Natural killer cell (primary cell): Measurements from ENCODE around the gene HS3ST4. TPM values are rescaled to one million over a fixed set of nuclear protein-coding genes. Genes with fewer than 3 reads are reported as not detected.

ENCODE experiments used
- ATAC-seq, 3 donors: fragments of 150-1000 bp in 2 of 3; fragments of 200-7000 bp in 1 of 3; cut with Tn5 transposase; 1 replicate in 1 of 3; 2 replicates in 2 of 3; pipeline ENCODE4 v1.10.0; 2021; ENCODE audit warnings: mild to moderate bottlenecking in 2 of 3, moderate library complexity in 2 of 3
- DNase-seq, 2 donors: peaks; one replicate each; pipeline versions ENCODE4 v3.0.0 to v3.0.0-alpha.2; 2013 to 2021; ENCODE audit warnings: mixed read lengths in 1 of 2
- H3K27ac ChIP-seq: one replicate; pipeline ENCODE4 v1.5.1; 2013; ENCODE audit warnings: mild to moderate bottlenecking, low read length
- H3K27me3 ChIP-seq: one replicate; pipeline ENCODE4 v1.6.1; 2013; ENCODE audit warnings: low read length; ENCODE audit not compliant: control insufficient read depth, insufficient read depth
- H3K36me3 ChIP-seq: one replicate; pipeline ENCODE4 v1.6.1; 2013; ENCODE audit warnings: low read length; ENCODE audit not compliant: control insufficient read depth, insufficient read depth
- H3K4me1 ChIP-seq: one replicate; pipeline ENCODE4 v1.6.1; 2013; ENCODE audit warnings: low read length; ENCODE audit not compliant: control insufficient read depth, insufficient read depth
- H3K4me3 ChIP-seq: one replicate; pipeline ENCODE4 v1.5.1; 2013; ENCODE audit warnings: low read length
- H3K9me3 ChIP-seq: one replicate; pipeline ENCODE4 v1.6.1; 2013; ENCODE audit warnings: low read length; ENCODE audit not compliant: control insufficient read depth, insufficient read depth
- H3K27ac Mint-ChIP-seq, 2 donors: one replicate each; pipeline ENCODE4 v1.8.0; 2022; ENCODE audit warnings: mild to moderate bottlenecking in 2 of 2, mixed read lengths in 2 of 2, moderate library complexity in 1 of 2
- H3K27me3 Mint-ChIP-seq, 2 donors: one replicate each; pipeline ENCODE4 v1.8.0; 2022; ENCODE audit warnings: low read depth in 2 of 2, mixed read lengths in 2 of 2
- H3K36me3 Mint-ChIP-seq: one replicate; pipeline ENCODE4 v1.8.0; 2022; ENCODE audit warnings: mixed read lengths
- H3K4me1 Mint-ChIP-seq, 2 donors: one replicate each; pipeline ENCODE4 v1.8.0; 2022; ENCODE audit warnings: mixed read lengths in 2 of 2
- H3K4me3 Mint-ChIP-seq: one replicate; pipeline ENCODE4 v1.8.0; 2022; ENCODE audit warnings: mild to moderate bottlenecking, moderate library complexity, mixed read lengths
- H3K9me3 Mint-ChIP-seq, 2 donors: one replicate each; pipeline ENCODE4 v1.8.0; 2022; ENCODE audit warnings: mixed read lengths in 2 of 2
- CTCF ChIP-seq: fragments of 200-600 bp; IDR thresholded peaks from one replicate; pipeline ENCODE4 v1.8.0; 2022; ENCODE audit warnings: antibody characterized with exemption
- WGBS: methylation state at CpG from one replicate; pipeline ENCODE4 v1.1.7; 2013; ENCODE audit warnings: missing lambda C conversion rate; ENCODE audit not compliant: insufficient coverage; 5-methylcytosine and 5-hydroxymethylcytosine counted together
- intact Hi-C: fragments of 100-400 bp; cut with micrococcal nuclease; formaldehyde crosslinking; loops from one replicate; pipeline ENCODE4 v1.14.2; 2022
- total RNA-seq, 4 donors: library from RNA; stranded (reverse); fragments of 120-200 nt in 1 of 4; gene quantifications; one replicate each; pipeline versions ENCODE4 v1.2.3 to v1.2.4, GENCODE V29; 2013 to 2022

HS3ST4 gene
- total RNA-seq, 3 donors from 2014 or later (not counting 1 experiment from before 2014, with no cell fraction given) = not detected

- Mint-ChIP-seq H3K9me3 (no peaks in the 10 kb centered on the region), H3K4me3 (no peak overlapping the region), H3K36me3 (no peaks in the 10 kb centered on the region), H3K4me1 (no peaks in the 10 kb centered on the region), H3K27me3 (no peaks in the 10 kb centered on the region), H3K27ac (no peak overlapping the region)
- WGBS = 23% methylated on average over 4 of the region's 4 CpGs
- intact Hi-C loops = no loop called here
- Histone ChIP-seq H3K4me1 (no peaks in the 10 kb centered on the region), H3K27ac (no peak overlapping the region), H3K27me3 (no peaks in the 10 kb centered on the region), H3K4me3 (no peak overlapping the region), H3K36me3 (no peaks in the 10 kb centered on the region), H3K9me3 (no peaks in the 10 kb centered on the region)
- no peak for DNase-seq
- no peak for ATAC-seq
- TF ChIP-seq CTCF = no peak
These were observed 224.3 kb downstream of the HS3ST4 start for GRCh38 chr16:25916037-25916436.

GRCh38 chr16:25922438-25922837, 230.7 kb downstream of the HS3ST4 start:
- no peak overlapping the region for H3K4me3 Mint-ChIP-seq
- no peaks in the 10 kb centered on the region for H3K9me3 Mint-ChIP-seq
- DNase-seq (no peak), ATAC-seq (no peak)
- H3K27ac ChIP-seq = no peak overlapping the region
- H3K27me3 Mint-ChIP-seq = peaks cover 0 to 3% of the 10 kb centered on the region in 2 donors
- no peaks in the 10 kb centered on the region for H3K27me3 ChIP-seq
- H3K9me3 ChIP-seq = no peaks in the 10 kb centered on the region
- no peaks in the 10 kb centered on the region for H3K36me3 Mint-ChIP-seq
- intact Hi-C loops = no loop called here
- 84% methylated on average over 2 of the region's 2 CpGs for WGBS
- H3K4me3 ChIP-seq = no peak overlapping the region
- no peaks in the 10 kb centered on the region for H3K4me1 Mint-ChIP-seq
- no peak overlapping the region for H3K27ac Mint-ChIP-seq
- TF ChIP-seq CTCF = no peak
- H3K36me3 ChIP-seq = no peaks in the 10 kb centered on the region
- no peaks in the 10 kb centered on the region for H3K4me1 ChIP-seq

- Histone ChIP-seq H3K27ac (no peak overlapping the region), H3K4me3 (no peak overlapping the region), H3K27me3 (no peaks in the 10 kb centered on the region), H3K4me1 (no peaks in the 10 kb centered on the region), H3K9me3 (no peaks in the 10 kb centered on the region), H3K36me3 (no peaks in the 10 kb centered on the region)
- intact Hi-C loops = no loop called here
- 93% methylated on average over 7 of the region's 8 CpGs for WGBS
- ATAC-seq = no peak
- H3K4me3 Mint-ChIP-seq = no peak overlapping the region
- no peak overlapping the region for H3K27ac Mint-ChIP-seq
- no peak for DNase-seq
- no peaks in the 10 kb centered on the region for H3K36me3 Mint-ChIP-seq
- peaks cover 2 to 4% of the 10 kb centered on the region in 2 donors for H3K9me3 Mint-ChIP-seq
- peaks cover 0 to 6% of the 10 kb centered on the region in 2 donors for H3K27me3 Mint-ChIP-seq
- no peak for TF ChIP-seq CTCF
- no peaks in the 10 kb centered on the region for H3K4me1 Mint-ChIP-seq
These were observed 233.7 kb downstream of the HS3ST4 start for GRCh38 chr16:25925421-25925820.

- no peak for ATAC-seq
- intact Hi-C loops = no loop called here
- TF ChIP-seq CTCF = no peak
- H3K9me3 Mint-ChIP-seq = peaks cover 2 to 4% of the 10 kb centered on the region in 2 donors
- Histone ChIP-seq H3K27me3 (no peaks in the 10 kb centered on the region), H3K36me3 (no peaks in the 10 kb centered on the region), H3K9me3 (no peaks in the 10 kb centered on the region), H3K27ac (no peak overlapping the region), H3K4me3 (no peak overlapping the region), H3K4me1 (no peaks in the 10 kb centered on the region)
- H3K27me3 Mint-ChIP-seq = peaks cover 0 to 2% of the 10 kb centered on the region in 2 donors
- DNase-seq = no peak
- no peaks in the 10 kb centered on the region for H3K4me1 Mint-ChIP-seq
- 75% methylated on average over 4 of the region's 4 CpGs for WGBS
- no peak overlapping the region for H3K4me3 Mint-ChIP-seq
- H3K27ac Mint-ChIP-seq = no peak overlapping the region
- H3K36me3 Mint-ChIP-seq = no peaks in the 10 kb centered on the region
These were observed 239.8 kb downstream of the HS3ST4 start for GRCh38 chr16:25931473-25932035.
